GM18907 (cell line): ENCODE data around the gene RAD51B.
"Not testable (repeated sequence)": the region's sequence is repeated elsewhere in the genome, so short reads cannot be mapped to it uniquely, and the experiment has no call there.

Experiments
- ATAC-seq: cut with Tn5 transposase; IDR thresholded peaks from one replicate; pipeline ENCODE4 v1.9.1; 2021; ENCODE audit warnings: mild to moderate bottlenecking, moderate library complexity; ENCODE audit not compliant: unreplicated experiment

The RAD51B gene

DNA sequence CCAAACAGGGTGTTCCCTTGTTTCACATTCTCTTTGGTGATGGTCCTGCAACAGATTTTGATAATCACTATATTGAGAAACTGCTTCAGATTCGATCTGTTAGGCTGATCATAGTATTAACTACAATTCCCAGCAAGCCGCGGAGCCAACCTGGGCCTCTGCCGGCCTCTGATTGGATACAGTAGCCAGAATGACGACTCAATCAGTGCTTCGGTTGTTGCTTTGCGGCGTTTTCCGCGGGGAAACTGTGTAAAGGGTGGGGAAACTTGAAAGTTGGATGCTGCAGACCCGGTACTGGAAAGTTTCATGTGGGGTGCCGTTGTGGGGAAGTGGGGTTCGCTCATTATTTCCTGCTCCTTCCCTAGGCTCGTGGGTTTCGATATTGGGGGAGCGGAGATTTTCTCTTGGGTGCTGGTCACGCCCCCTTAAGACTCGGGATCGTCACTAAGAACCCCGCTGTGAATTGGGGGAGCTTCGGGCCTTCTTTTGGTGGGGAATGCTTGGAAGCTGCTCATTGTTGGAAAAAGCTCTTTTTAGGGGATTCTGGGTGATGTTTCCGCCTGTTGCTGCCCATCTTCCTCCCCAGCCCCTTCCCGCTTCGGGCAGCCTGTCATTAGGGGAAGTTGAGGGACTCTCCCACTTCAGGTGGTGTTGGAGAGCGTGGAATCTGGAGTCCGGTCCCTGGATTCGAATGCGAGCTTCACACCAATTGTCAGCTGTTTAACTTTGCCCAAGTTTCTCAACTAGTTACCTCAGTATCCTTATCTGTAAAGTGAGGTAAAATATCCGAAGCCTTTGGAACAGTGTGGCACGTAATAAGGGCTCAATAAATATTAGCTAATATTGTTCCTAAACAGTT is at the start of gene RAD51B:
RAD51B (plus strand) TSS at position 217 of the 859 bp plus-strand sequence.
- ATAC-seq: peak; percentile 58

- ATAC-seq: no peak
Measured at GRCh38 chr14:67773844-67774377, 45.7 kb upstream of the RAD51B start.

DNA sequence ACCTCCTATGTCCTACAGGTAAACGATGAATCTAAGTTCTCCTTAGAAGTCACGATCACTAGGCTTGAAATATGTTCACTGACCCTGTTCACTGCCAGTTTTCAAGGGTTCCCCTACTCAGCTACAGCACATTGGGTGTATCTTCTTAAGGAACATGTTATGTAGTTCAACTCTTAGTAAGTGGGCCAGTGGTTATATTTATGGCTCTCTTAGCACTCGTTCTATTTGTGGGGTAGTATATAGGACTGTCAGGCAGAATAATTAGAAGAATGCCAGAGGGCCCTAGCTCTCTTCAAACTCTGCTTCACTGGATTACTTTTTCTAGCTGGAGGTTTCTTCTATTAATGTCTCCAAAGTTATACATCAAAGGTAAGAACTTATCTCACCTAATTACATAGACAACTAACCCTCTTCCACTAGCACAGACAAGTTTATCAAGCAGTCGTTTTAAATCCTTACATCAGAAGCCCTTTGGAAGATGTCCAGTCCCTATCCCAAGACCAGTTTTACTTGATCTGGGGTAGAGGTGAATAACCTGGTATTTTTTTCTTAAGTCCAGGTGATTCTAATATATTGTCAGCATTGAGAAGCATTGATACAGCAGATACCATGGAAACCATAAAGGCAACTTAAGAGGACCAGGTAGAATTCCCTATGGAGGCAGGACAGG is 42.8 kb upstream of the RAD51B start:
- no peak for ATAC-seq

DNA sequence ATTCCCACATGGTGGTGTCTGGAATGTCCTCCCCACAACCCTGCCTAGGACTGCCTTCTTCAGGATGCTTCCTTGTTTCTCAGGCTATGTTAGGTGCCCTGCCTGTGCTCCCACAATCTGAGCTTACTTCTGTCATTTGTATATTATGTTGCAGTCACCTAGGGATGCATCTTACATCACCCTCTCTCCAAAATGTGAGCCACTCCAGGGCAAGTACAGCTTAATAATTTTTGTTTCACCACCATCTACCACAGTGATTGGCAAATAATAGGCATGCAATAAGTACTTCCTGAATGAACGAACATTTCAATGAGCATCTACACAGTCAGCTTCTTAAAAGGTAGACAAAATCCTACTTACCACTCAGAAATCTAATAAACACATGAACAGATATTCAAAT is 40.8 kb upstream of the RAD51B start:
- no peak for ATAC-seq

GRCh38 chr14:67782090-67782489 is 37.5 kb upstream of the RAD51B start:
- ATAC-seq: no peak

GRCh38 chr14:67784244-67784823 is 35.2 kb upstream of the RAD51B start:
- no peak for ATAC-seq

GRCh38 chr14:67785270-67786109 is 34.1 kb upstream of the RAD51B start:
- ATAC-seq: no peak

- no peak for ATAC-seq
Measured at GRCh38 chr14:67787673-67788072, 31.9 kb upstream of the RAD51B start.

DNA sequence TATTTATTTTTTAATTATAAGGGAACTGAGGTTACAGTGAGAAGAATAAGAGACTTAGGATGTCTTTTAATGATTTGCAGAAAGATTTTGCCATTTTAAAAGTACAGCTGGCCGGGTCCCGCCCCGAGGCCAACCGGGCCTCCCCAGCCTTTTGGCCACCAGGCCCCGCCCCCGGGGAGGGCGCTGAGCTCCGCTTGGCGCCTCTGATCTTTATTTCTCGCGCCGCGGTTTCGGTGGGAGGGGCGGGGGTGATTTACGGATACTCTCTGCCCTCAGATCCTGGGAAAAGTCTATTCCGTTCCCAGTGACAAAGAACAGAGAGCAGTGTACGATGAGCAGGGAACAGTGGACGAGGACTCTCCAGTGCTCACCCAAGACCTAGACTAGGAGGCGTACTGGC is 20.8 kb upstream of the RAD51B start:
- no peak for ATAC-seq

- no peak for ATAC-seq
Measured at GRCh38 chr14:67800743-67801142, 18.8 kb upstream of the RAD51B start.

GRCh38 chr14:67806246-67806645 is 13.3 kb upstream of the RAD51B start:
- ATAC-seq: no peak

GRCh38 chr14:67814821-67815220 is 4.8 kb upstream of the RAD51B start:
- ATAC-seq: no peak

GRCh38 chr14:67815573-67816225 is 3.9 kb upstream of the RAD51B start:
- ATAC-seq: no peak

DNA sequence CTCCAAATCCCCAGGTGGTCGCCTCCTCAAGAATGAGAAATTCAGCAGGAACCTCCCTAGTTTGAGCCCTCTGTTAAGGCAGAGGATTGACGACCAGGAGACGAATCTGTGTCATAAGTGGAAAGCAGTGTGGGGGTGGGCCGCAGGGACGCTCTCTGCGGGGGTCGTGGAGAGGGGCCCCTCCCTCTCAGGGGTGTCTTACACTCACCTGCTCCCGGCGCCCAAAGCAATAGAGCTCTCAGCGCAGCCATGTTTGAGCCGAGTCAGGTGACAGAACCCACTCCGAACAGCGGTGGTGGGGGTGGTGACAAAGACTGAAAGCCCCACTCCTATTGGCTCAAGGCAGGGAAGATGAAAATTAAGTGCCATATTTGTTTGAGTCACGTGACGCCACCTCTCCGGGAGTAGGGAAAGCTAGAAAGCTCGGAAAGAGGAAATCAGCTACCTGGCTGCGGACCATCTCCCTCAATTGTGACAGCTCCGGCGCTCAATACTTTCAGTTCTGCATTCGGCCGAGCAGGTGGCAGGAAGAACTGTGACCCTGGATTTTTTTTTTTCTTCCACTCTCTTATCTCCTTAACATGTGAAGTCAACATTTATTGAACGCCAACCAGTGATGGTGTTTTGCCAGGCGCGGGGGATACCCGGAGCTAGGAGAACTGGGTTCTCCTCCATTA is 3.1 kb upstream of the RAD51B start, which contains the start of gene ZFYVE26:
ZFYVE26 (minus strand) TSS at position 265 of the 677 bp plus-strand sequence. CDS start 627 bp downstream, outside the sequence.
- peak; percentile 88 for ATAC-seq

DNA sequence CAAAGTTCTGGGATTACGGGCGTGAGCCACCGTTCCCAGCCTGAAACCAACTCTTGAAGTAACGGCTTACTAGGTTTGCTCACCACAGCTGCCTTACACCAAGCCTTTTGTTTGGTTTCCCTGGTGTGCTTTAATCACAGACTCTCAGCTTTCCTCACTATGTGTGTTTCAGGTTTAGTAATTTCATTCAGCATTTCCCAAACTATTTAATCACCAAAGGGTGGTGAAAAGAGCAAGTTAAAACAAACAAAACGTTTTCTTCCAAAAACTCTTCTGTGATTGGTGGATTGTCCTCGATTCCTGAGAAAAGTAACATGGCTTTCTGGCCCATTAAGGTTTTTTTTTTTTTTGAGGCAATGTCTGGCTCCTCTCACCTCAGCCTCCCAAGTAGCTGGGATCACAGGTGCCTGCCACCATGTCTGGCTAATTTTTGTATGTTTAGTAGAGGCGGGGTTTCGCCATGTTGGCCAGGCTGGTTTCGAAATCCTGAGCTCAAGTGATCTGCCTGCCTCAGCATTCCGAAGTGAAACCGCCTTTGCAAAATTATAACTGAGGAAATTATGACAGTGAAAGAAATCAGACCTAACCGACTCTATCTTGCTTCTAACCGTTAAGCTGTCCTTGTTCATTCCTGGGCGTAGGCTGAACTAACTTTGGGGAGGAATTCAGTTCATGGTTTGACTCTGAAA is 1.7 kb upstream of the RAD51B start:
- ATAC-seq: no peak

GRCh38 chr14:67818476-67818875 is 1.1 kb upstream of the RAD51B start:
- ATAC-seq: not testable (repeated sequence)

GRCh38 chr14:67820428-67820971 is 921 bp downstream of the RAD51B start:
- no peak for ATAC-seq

- ATAC-seq: no peak
Measured at GRCh38 chr14:67821121-67821520, 1.5 kb downstream of the RAD51B start.

DNA sequence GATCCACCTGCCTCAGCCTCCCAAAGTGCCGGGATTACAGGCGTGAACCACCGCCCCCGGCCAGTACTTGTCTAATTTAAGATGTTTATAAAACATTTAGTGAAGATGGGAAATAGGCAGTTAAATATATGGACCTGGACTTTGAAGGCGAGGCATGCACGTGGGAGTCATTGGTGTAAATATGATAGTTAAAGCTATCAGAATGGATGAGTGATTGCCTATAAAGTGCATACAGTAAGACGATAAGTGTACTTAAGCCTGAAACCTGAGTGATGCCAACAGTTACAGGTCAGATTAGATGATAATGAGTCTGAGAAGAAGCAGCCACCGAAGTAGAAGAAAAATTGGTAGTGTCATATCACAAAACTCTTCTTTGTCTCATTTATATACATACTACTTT is 11.5 kb downstream of the RAD51B start:
- ATAC-seq: no peak
